Pancreas (tissue), 10 donors: ENCODE measurements around the gene SHKBP1. TPM values are rescaled to one million over a fixed set of nuclear protein-coding genes. Genes with fewer than 3 reads are reported as not detected.
A peak's percentile ranks its signal among the peaks of the same experiment; 100 is the strongest.
"Not testable (repeated sequence)": the region's sequence is repeated elsewhere in the genome, so short reads cannot be mapped to it uniquely, and the experiment has no call there.

ENCODE experiments used
- ATAC-seq, 4 donors: fragments of 200-7000 bp; cut with Tn5 transposase; one replicate each; pipeline versions ENCODE4 v1.8.0 to v1.9.1; 2020; ENCODE audit warnings: mild to moderate bottlenecking in 4 of 4, moderate library complexity in 4 of 4
- DNase-seq, 6 donors: peaks; one replicate each; pipeline ENCODE4 v3.0.0-alpha.2; 2020
- FAIRE-seq: peaks from 2 replicates; lab custom pipeline; 2012; peaks lifted over from hg19 to GRCh38; lab: Jason Lieb, UNC
- H3K27ac ChIP-seq, 4 donors: fragments of 200-600 bp; sonication (generic); 1 replicate in 3 of 4; 2 replicates in 1 of 4; pipeline versions ENCODE4 v1.5.0 to v1.8.0; 2020
- H3K27me3 ChIP-seq, 4 donors: fragments of 200-600 bp; one replicate each; pipeline ENCODE4 v1.8.0; 2021
- H3K36me3 ChIP-seq, 3 donors: fragments of 200-600 bp; sonication (generic) in 1 of 3; one replicate each; pipeline versions ENCODE4 v1.5.0 to v1.8.0; 2020 to 2021
- H3K4me1 ChIP-seq, 3 donors: fragments of 200-600 bp; one replicate each; pipeline ENCODE4 v1.8.0; 2021
- H3K4me3 ChIP-seq, 4 donors: fragments of 200-600 bp; sonication (generic) in 2 of 4; one replicate each; pipeline versions ENCODE4 v1.5.0 to v1.8.0; 2020 to 2021
- H3K9me3 ChIP-seq, 4 donors: fragments of 200-600 bp; one replicate each; pipeline ENCODE4 v1.8.0; 2021
- CTCF ChIP-seq, 4 donors: fragments of 200-600 bp; sonication (generic) in 3 of 4; IDR thresholded peaks; one replicate each; pipeline versions ENCODE4 v1.5.0 to v1.8.0; 2021; ENCODE audit warnings: antibody characterized with exemption in 4 of 4
- WGBS, 2 donors: extraction: QIAGEN DNeasy Blood & Tissue Kit; methylation state at CpG; one replicate each; pipeline ENCODE4 v1.1.7; 2013; 5-methylcytosine and 5-hydroxymethylcytosine counted together
- intact Hi-C, 3 donors: fragments of 100-400 bp; cut with DNase I; formaldehyde crosslinking; loops; one replicate each; pipeline versions ENCODE4 v1.11.1 to v1.14.2; 2022
- polyA plus RNA-seq, 2 donors: library from polyadenylated mRNA; stranded (reverse); fragments of 200-250 nt; gene quantifications; one replicate each; pipeline ENCODE4 v1.2.3, GENCODE V29; 2013
- total RNA-seq, 6 donors: library from RNA; stranded (reverse); fragmentation: NEBNext Ultra II Directional in 4 of 6; extraction: Animal tissue kit (Norgen Biotek cat#: 25700) in 4 of 6; gene quantifications; one replicate each; pipeline versions ENCODE4 v1.2.1 to v1.2.4, GENCODE V29; 2021 to 2023
- donor health status: healthy with polysubstance abuse.
- donor health status: DM: no; HTN: no; CAD: no; lungs with moderate emphysema.
- donor health status: DM: no; HTN: no; CAD: no.
- donor health status: control.
- donor health status: control.
- donor health status: Bipolar disorder and iron deficiency.
- donor health status: DM: yes; HTN: yes; CAD: no.
- donor health status: DM: no; HTN: no; CAD: no.
- donor health status: DM: no; HTN: no; CAD: no.
- donor health status: DM: yes; HTN: yes; CAD: no.

Gene SHKBP1
- total and polyA plus RNA-seq, 8 donors = 18.2 to 86.2 (median 23.8) TPM

GRCh38 chr19:40588110-40588854 is 11.6 kb downstream of the SHKBP1 start:
- Histone ChIP-seq H3K9me3 (no peaks in the 10 kb centered on the region), H3K27me3 (no peaks in the 10 kb centered on the region), H3K27ac (no peak overlapping the region), H3K4me1 (no peaks in the 10 kb centered on the region), H3K36me3 (peaks cover 0 to 6% (median 0%) of the 10 kb centered on the region in 3 donors), H3K4me3 (no peak overlapping the region)
- no peak for TF ChIP-seq CTCF (IDR thresholded peaks at IDR 0.05)
- DNase-seq (peak in 1 of 6 donors; percentile 47), ATAC-seq (no peak), FAIRE-seq (no peak)
- intact Hi-C loops = no loop called here
- WGBS, 2 donors = 89 to 92% methylated on average over 19 of the region's 19 CpGs

- FAIRE-seq (no peak), ATAC-seq (no peak), DNase-seq (peak in 1 of 6 donors; percentile 75)
- no peak for TF ChIP-seq CTCF (IDR thresholded peaks at IDR 0.05)
- intact Hi-C loops = no loop called here
- Histone ChIP-seq H3K27ac (no peak overlapping the region), H3K9me3 (no peaks in the 10 kb centered on the region), H3K4me3 (no peak overlapping the region), H3K36me3 (peaks cover 0 to 6% (median 0%) of the 10 kb centered on the region in 3 donors), H3K27me3 (no peaks in the 10 kb centered on the region), H3K4me1 (no peaks in the 10 kb centered on the region)
- WGBS, 2 donors = 82 to 83% methylated on average over 8 to 9 of the region's 9 CpGs
Observed at GRCh38 chr19:40588926-40589569, 12.4 kb downstream of the SHKBP1 start.

- H3K27ac ChIP-seq = no peak overlapping the region
- H3K36me3 ChIP-seq = peaks cover 0 to 1% (median 0%) of the 10 kb centered on the region in 3 donors
- intact Hi-C loops = no loop called here
- no peak for TF ChIP-seq CTCF (IDR thresholded peaks at IDR 0.05)
- FAIRE-seq (no peak), DNase-seq (peak in 1 of 6 donors; percentile 65), ATAC-seq (no peak)
- H3K27me3 ChIP-seq = no peaks in the 10 kb centered on the region
- no peak overlapping the region for H3K4me3 ChIP-seq
- WGBS, 2 donors = 94 to 98% methylated on average over 17 to 26 of the region's 26 CpGs
- no peaks in the 10 kb centered on the region for H3K4me1 ChIP-seq
- no peaks in the 10 kb centered on the region for H3K9me3 ChIP-seq
Observed at GRCh38 chr19:40589591-40590429, 13.1 kb downstream of the SHKBP1 start.

- no peak for ATAC-seq
- TF ChIP-seq CTCF (IDR thresholded peaks at IDR 0.05) = no peak
- FAIRE-seq = no peak
- Histone ChIP-seq H3K36me3 (no peaks in the 10 kb centered on the region), H3K9me3 (no peaks in the 10 kb centered on the region), H3K27ac (no peak overlapping the region), H3K4me1 (no peaks in the 10 kb centered on the region), H3K27me3 (no peaks in the 10 kb centered on the region), H3K4me3 (no peak overlapping the region)
- intact Hi-C loops = no loop called here
- WGBS, 2 donors = 87% methylated on average over 22 of the region's 22 CpGs
- no peak for DNase-seq
Observed at GRCh38 chr19:40590464-40591265, 14.0 kb downstream of the SHKBP1 start.

GRCh38 chr19:40591724-40592123 is 15.1 kb downstream of the SHKBP1 start:
- 82 to 98% methylated on average over 4 of the region's 4 CpGs for WGBS, 2 donors
- intact Hi-C loops = not testable (repeated sequence)

More at GRCh38 chr19:40591724-40592123, 15.1 kb downstream of the SHKBP1 start:
- H3K36me3 ChIP-seq, H3K27ac ChIP-seq, FAIRE-seq, ATAC-seq, H3K9me3 ChIP-seq, H3K4me3 ChIP-seq, H3K4me1 ChIP-seq, H3K27me3 ChIP-seq, DNase-seq: not testable (repeated sequence)
